ENCODE results near the gene PEX5L.

GRCh38 chr3:179950840-179951239 lies 85.9 kb downstream of the PEX5L start:
- TF ChIP-seq CTCF (conservative IDR thresholded peaks at IDR 0.05 in 1 of 2, IDR thresholded peaks at IDR 0.05 in 1 of 2; ENCODE audit: low read depth in 1 of 2, low read length in 2 of 2) (no peak), EZH2 (IDR thresholded peaks at IDR 0.05; ENCODE audit: low read length, missing control alignments) (no peak)

Data from fibroblast of lung (primary cell).